ENCODE data around the gene BOLA1.

BOLA1 gene

DNA sequence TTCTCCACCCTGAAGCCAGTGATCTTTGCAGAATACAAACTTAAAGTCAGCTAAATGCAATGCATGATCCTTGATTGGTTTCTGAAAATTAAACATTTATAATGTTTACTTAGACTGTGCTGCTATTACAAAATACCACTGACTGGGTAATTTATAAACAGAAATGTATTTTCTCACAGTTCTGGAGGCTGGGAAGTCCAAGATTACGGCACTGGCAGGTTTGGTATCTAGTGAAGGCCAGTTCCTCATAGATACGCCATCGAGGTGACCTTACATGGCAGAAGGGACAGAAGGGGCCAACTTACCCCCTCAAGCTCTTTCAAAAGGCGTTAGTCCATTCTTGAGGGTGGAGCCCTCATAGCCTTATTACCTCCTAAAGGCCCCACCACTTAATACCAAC, 2.8 kb upstream of the BOLA1 start:
- peaks cover 0 to 3% of the 10 kb centered on the region in 2 experiments; a peak in 2 of 3 replicates for H3K36me3 ChIP-seq (ENCODE audit: control insufficient read depth in 2 of 2, insufficient read depth in 1 of 2, low read length in 2 of 2)
- H3K9me3 ChIP-seq (ENCODE audit: control insufficient read depth, insufficient read depth, low read depth, low read length) = no peaks in the 10 kb centered on the region
- no peak for TF ChIP-seq ZSCAN16 (tag by site-specific recombination; IDR thresholded peaks at IDR 0.05)
- no peak for TF ChIP-seq ZNF416 (tag by site-specific recombination; IDR thresholded peaks at IDR 0.05)
- no peak for TF ChIP-seq KLF7 (tag by site-specific recombination; IDR thresholded peaks at IDR 0.05; ENCODE audit: borderline replicate concordance)
- no peak for TF ChIP-seq ZNF521 (tag by site-specific recombination; IDR thresholded peaks at IDR 0.05)
- no peak for TF ChIP-seq TCF7L2 (IDR thresholded peaks at IDR 0.05; ENCODE audit: borderline replicate concordance, low read depth, low read length)
- TF ChIP-seq PRDM1 (tag by site-specific recombination; IDR thresholded peaks at IDR 0.05) = no peak
- no peak for TF ChIP-seq ZNF404 (tag by site-specific recombination; IDR thresholded peaks at IDR 0.05)
- no peak for TF ChIP-seq ZNF302 (tag by site-specific recombination; IDR thresholded peaks at IDR 0.05; ENCODE audit: low read depth)
- no peak for TF ChIP-seq ZNF311 (tag by site-specific recombination; IDR thresholded peaks at IDR 0.05; ENCODE audit: borderline replicate concordance)
- TF ChIP-seq ZNF133 (tag by site-specific recombination; IDR thresholded peaks at IDR 0.05) = no peak
- TF ChIP-seq ZXDB (tag by site-specific recombination; IDR thresholded peaks at IDR 0.05) = no peak
- TF ChIP-seq ZNF660 (tag by site-specific recombination; IDR thresholded peaks at IDR 0.05) = no peak
- no peak for TF ChIP-seq ZNF501 (tag by site-specific recombination; IDR thresholded peaks at IDR 0.05)
- TF ChIP-seq ZNF621 (tag by site-specific recombination; IDR thresholded peaks at IDR 0.05) = no peak
- TF ChIP-seq ZNF776 (tag by site-specific recombination; IDR thresholded peaks at IDR 0.05; ENCODE audit: borderline replicate concordance) = no peak
- TF ChIP-seq ZNF529 (tag by site-specific recombination; IDR thresholded peaks at IDR 0.05; ENCODE audit: insufficient replicate concordance) = no peak
- TF ChIP-seq ZNF560 (tag by site-specific recombination; IDR thresholded peaks at IDR 0.05; ENCODE audit: borderline replicate concordance) = no peak
- no peak overlapping the region for H3K4me3 ChIP-seq (ENCODE audit: low read depth, low read length)
- CTCF ChIA-PET = no interaction called here
- H3K27ac ChIP-seq (ENCODE audit: extremely low read depth, low read depth, low read length) = no peak overlapping the region
- POLR2A ChIA-PET = interaction anchor here (1.0 kb wide), 1 partner anchor 9 kb away, joined by 5 read pairs; a partner anchor contains a TSS
- H3K4me1 ChIP-seq (ENCODE audit: control insufficient read depth, insufficient read depth, low read length) = no peaks in the 10 kb centered on the region

DNA sequence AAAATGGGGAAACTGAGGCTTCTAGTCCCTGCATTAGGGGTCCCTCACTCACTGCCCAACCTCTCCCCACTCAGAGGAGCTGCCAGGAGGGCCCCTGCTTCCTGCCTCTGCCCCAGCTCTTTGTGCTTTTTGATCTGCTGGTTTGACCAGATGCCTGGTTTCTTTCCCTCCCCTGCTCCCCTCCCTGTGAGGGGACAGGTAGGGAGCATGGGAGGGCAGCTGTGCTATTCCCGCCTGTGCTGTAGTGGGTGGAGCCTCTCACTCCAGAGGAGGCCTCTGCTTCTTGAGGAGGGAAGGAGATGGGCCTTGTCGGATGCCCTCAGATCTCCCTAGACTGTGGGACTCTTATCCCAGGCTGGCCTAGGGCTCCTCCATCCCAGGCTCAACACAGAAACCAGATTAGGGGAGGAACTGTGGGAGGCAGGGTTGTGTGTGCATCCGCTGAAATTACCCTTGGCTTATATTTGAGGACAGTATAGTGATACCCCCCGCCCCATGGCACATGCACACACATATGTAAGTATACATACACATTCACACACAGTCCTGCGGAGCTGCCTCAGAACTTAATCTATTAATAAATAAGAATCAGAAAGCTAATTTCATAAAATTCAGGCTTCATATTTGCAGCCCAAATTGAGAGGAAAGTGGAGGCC, 4.6 kb downstream of the BOLA1 start:
- TF ChIP-seq ZNF214 (tag by site-specific recombination; IDR thresholded peaks at IDR 0.05; ENCODE audit: borderline replicate concordance) (no peak), ZBTB17 (tag by site-specific recombination; IDR thresholded peaks at IDR 0.05) (0 out of 2 replicates have a peak, but pooled peaks have one; percentile 15), GLIS1 (tag by site-specific recombination; IDR thresholded peaks at IDR 0.05) (0 out of 2 replicates have a peak, but pooled peaks have one; percentile 25)
- TF ChIP-seq, protein P1, sequence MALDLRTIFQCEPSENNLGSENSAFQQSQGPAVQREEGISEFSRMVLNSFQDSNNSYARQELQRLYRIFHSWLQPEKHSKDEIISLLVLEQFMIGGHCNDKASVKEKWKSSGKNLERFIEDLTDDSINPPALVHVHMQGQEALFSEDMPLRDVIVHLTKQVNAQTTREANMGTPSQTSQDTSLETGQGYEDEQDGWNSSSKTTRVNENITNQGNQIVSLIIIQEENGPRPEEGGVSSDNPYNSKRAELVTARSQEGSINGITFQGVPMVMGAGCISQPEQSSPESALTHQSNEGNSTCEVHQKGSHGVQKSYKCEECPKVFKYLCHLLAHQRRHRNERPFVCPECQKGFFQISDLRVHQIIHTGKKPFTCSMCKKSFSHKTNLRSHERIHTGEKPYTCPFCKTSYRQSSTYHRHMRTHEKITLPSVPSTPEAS (tag by site-specific recombination; IDR thresholded peaks at IDR 0.05) = no peak
- TF ChIP-seq, protein P2, sequence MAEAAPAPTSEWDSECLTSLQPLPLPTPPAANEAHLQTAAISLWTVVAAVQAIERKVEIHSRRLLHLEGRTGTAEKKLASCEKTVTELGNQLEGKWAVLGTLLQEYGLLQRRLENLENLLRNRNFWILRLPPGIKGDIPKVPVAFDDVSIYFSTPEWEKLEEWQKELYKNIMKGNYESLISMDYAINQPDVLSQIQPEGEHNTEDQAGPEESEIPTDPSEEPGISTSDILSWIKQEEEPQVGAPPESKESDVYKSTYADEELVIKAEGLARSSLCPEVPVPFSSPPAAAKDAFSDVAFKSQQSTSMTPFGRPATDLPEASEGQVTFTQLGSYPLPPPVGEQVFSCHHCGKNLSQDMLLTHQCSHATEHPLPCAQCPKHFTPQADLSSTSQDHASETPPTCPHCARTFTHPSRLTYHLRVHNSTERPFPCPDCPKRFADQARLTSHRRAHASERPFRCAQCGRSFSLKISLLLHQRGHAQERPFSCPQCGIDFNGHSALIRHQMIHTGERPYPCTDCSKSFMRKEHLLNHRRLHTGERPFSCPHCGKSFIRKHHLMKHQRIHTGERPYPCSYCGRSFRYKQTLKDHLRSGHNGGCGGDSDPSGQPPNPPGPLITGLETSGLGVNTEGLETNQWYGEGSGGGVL (tag by site-specific recombination; IDR thresholded peaks at IDR 0.05) = peak; percentile 83
- TF ChIP-seq, protein P3, sequence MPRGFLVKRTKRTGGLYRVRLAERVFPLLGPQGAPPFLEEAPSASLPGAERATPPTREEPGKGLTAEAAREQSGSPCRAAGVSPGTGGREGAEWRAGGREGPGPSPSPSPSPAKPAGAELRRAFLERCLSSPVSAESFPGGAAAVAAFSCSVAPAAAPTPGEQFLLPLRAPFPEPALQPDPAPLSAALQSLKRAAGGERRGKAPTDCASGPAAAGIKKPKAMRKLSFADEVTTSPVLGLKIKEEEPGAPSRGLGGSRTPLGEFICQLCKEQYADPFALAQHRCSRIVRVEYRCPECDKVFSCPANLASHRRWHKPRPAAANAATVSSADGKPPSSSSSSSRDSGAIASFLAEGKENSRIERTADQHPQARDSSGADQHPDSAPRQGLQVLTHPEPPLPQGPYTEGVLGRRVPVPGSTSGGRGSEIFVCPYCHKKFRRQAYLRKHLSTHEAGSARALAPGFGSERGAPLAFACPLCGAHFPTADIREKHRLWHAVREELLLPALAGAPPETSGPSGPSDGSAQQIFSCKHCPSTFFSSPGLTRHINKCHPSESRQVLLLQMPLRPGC (tag by site-specific recombination; IDR thresholded peaks at IDR 0.05) = no peak
- ChIA-PET CTCF (no interaction called here), POLR2A (interaction anchor here (1.4 to 1.9 kb wide), 2 partner anchors 12 to 17 kb away, joined by 3 to 6 read pairs; a partner anchor contains a TSS)
- no peak overlapping the region for H3K27ac ChIP-seq (ENCODE audit: extremely low read depth, low read depth, low read length)
- no peaks in the 10 kb centered on the region for H3K9me3 ChIP-seq (ENCODE audit: control insufficient read depth, insufficient read depth, low read depth, low read length)
- H3K4me3 ChIP-seq (ENCODE audit: low read depth, low read length) = no peak overlapping the region
- H3K36me3 ChIP-seq (ENCODE audit: control insufficient read depth in 2 of 2, insufficient read depth in 1 of 2, low read length in 2 of 2) = peaks cover 0 to 56% of the 10 kb centered on the region in 2 experiments; a peak in 2 of 3 replicates
- no peaks in the 10 kb centered on the region for H3K4me1 ChIP-seq (ENCODE audit: control insufficient read depth, insufficient read depth, low read length)

Data from HEK293 (cell line).